OCI-LY7 (cell line): Measurements from ENCODE around the gene C5orf15. TPM values are rescaled to one million over a fixed set of nuclear protein-coding genes. Genes with fewer than 3 reads are reported as not detected.

ENCODE experiments used
- BruUV-seq: library from RNA; stranded (reverse); fragments of 400-500 nt; replicated peaks from 2 replicates; lab custom pipeline; 2021; lab: Mats Ljungman, UMichigan
- CTCF ChIA-PET: fragments of 300-600 bp; sonication (Branson Sonifier 250); formaldehyde crosslinking; loops from one replicate; lab custom pipeline; 2022; ENCODE audit warnings: antibody characterized with exemption; ENCODE audit not compliant: unreplicated experiment; lab: Charles Lee
- POLR2A ChIA-PET: fragments of 300-600 bp; sonication (Branson Sonifier 250); formaldehyde crosslinking; loops from one replicate; lab custom pipeline; 2022; ENCODE audit warnings: antibody characterized with exemption; lab: Charles Lee
- DNase-seq: peaks from one replicate; pipeline ENCODE4 v3.0.0-alpha.2; 2015; ENCODE audit warnings: low spot score
- H2AFZ ChIP-seq: fragments of 200-600 bp; sonication (generic), shearing (Covaris generic); 2 replicates; pipeline ENCODE4 v1.6.1; 2014; ENCODE audit warnings: mild to moderate bottlenecking, antibody characterized with exemption, low read length, moderate library complexity
- H3K27ac ChIP-seq: fragments of 200-600 bp; sonication (generic); 2 replicates; pipeline ENCODE4 v1.5.1; 2014; ENCODE audit warnings: mixed run types, low read depth, mild to moderate bottlenecking, moderate library complexity, low read length, inconsistent platforms; ENCODE audit not compliant: poor library complexity, severe bottlenecking
- H3K36me3 ChIP-seq: fragments of 200-600 bp; sonication (generic); 2 replicates; pipeline ENCODE4 v1.6.1; 2014; ENCODE audit warnings: mild to moderate bottlenecking, antibody characterized with exemption, low read length, moderate library complexity, mixed read lengths; ENCODE audit not compliant: insufficient read depth
- H3K4me1 ChIP-seq: fragments of 200-600 bp; sonication (generic); 2 replicates; pipeline ENCODE4 v1.5.1; 2014; ENCODE audit warnings: mild to moderate bottlenecking, low read length; ENCODE audit not compliant: insufficient read depth, poor library complexity, severe bottlenecking
- H3K4me2 ChIP-seq: fragments of 200-600 bp; sonication (generic); 2 replicates; pipeline ENCODE4 v1.6.1; 2014; ENCODE audit warnings: mild to moderate bottlenecking, low read length
- H3K4me3 ChIP-seq: fragments of 200-600 bp; sonication (generic); 2 replicates; pipeline ENCODE4 v1.5.1; 2014; ENCODE audit warnings: mild to moderate bottlenecking, low read depth, low read length; ENCODE audit not compliant: poor library complexity, severe bottlenecking
- H3K79me2 ChIP-seq: fragments of 200-600 bp; sonication (generic); 2 replicates; pipeline ENCODE4 v1.6.1; 2016; ENCODE audit warnings: low read depth, mild to moderate bottlenecking, low read length, moderate library complexity, mixed read lengths; ENCODE audit not compliant: insufficient read depth
- H3K9me2 ChIP-seq: fragments of 200-600 bp; sonication (generic); 2 replicates; pipeline ENCODE4 v1.6.1; 2016; ENCODE audit warnings: mild to moderate bottlenecking, low read length, mixed read lengths; ENCODE audit not compliant: insufficient read depth
- H3K9me3 ChIP-seq: fragments of 200-600 bp; sonication (generic); 2 replicates; pipeline ENCODE4 v1.6.1; 2014; ENCODE audit warnings: mild to moderate bottlenecking, mixed run types, low read length, mixed read lengths
- H4K20me1 ChIP-seq: fragments of 200-600 bp; sonication (generic); 2 replicates; pipeline ENCODE4 v1.6.1; 2014; ENCODE audit warnings: mild to moderate bottlenecking, antibody characterized with exemption, low read length, moderate library complexity, mixed read lengths; ENCODE audit not compliant: insufficient read depth
- EZH2phosphoT487 ChIP-seq: fragments of 200-600 bp; sonication (generic); IDR thresholded peaks from 2 replicates; pipeline ENCODE4 v1.6.1; 2018; ENCODE audit warnings: low read depth, borderline replicate concordance, mild to moderate bottlenecking, mixed run types, antibody characterized with exemption, low read length, moderate library complexity, mixed read lengths
- intact Hi-C: fragments of 100-400 bp; cut with micrococcal nuclease; formaldehyde crosslinking; loops from one replicate; pipeline ENCODE4 v1.10.0; 2022; ENCODE audit not compliant: unreplicated experiment
- total RNA-seq, 2 experiments: library from RNA; depleted of rRNA in 1 of 2; stranded (reverse); fragments of >200 nt in 1 of 2; shearing (Covaris generic) in 1 of 2; gene quantifications; 2 replicates each; pipeline ENCODE4 v1.2.3, GENCODE V29; 2014 to 2022
- TF ChIP-seq, protein P1 (sequence below): fragments of 200-600 bp; sonication (generic); conservative IDR thresholded peaks from 2 replicates; pipeline ENCODE4 v1.5.1; 2014; ENCODE audit warnings: mild to moderate bottlenecking, antibody characterized with exemption, low read length, moderate library complexity, mixed read lengths

Gene C5orf15
- total RNA-seq, 2 experiments from 2014 or later, result 32.2 to 46.4 TPM

DNA sequence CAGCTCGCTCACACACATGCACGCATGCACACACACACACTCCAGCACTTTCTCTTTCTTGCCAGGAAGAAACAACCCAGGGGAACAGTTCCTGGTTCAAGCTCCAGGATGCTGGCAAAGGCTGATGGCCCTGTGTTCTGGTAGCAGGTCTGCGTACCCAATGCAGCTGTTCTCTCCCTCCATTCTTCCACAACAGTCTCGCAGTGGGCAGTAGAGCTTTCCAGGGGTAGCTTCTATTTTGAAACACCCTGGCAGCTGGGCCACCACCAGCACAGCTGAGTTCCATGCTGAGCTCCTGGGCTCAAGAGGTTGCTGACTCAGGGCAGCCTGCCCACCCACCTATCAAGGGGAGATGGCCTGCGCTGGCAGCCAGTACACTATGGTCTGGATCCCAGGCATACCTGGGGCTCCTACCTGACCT, 31.7 kb upstream of the C5orf15 start:
- peaks cover 88% of the 10 kb centered on the region for H3K79me2 ChIP-seq
- H3K36me3 ChIP-seq, result peaks cover 54% of the 10 kb centered on the region
- H3K9me2 ChIP-seq, result no peaks in the 10 kb centered on the region
- H3K4me2 ChIP-seq, result no peak overlapping the region
- BruUV-seq, result no TSS peak
- ChIA-PET CTCF (interaction anchor here (0.6 kb wide), 1 partner anchor 39 kb away, joined by 3 read pairs; no protein-coding TSS in a partner anchor), POLR2A (interaction anchor here (0.9 to 1.5 kb wide), 2 partner anchors 9 to 50 kb away, joined by 3 read pairs; no protein-coding TSS in a partner anchor)
- TF ChIP-seq, protein P1, sequence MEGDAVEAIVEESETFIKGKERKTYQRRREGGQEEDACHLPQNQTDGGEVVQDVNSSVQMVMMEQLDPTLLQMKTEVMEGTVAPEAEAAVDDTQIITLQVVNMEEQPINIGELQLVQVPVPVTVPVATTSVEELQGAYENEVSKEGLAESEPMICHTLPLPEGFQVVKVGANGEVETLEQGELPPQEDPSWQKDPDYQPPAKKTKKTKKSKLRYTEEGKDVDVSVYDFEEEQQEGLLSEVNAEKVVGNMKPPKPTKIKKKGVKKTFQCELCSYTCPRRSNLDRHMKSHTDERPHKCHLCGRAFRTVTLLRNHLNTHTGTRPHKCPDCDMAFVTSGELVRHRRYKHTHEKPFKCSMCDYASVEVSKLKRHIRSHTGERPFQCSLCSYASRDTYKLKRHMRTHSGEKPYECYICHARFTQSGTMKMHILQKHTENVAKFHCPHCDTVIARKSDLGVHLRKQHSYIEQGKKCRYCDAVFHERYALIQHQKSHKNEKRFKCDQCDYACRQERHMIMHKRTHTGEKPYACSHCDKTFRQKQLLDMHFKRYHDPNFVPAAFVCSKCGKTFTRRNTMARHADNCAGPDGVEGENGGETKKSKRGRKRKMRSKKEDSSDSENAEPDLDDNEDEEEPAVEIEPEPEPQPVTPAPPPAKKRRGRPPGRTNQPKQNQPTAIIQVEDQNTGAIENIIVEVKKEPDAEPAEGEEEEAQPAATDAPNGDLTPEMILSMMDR, result no peak
- no peak for TF ChIP-seq EZH2phosphoT487
- H3K9me3 ChIP-seq, result no peaks in the 10 kb centered on the region
- H3K4me1 ChIP-seq, result peaks cover 47% of the 10 kb centered on the region
- intact Hi-C loops, result no loop called here
- 0 out of 2 replicates have a peak, but pooled peaks cover 16% of the 10 kb centered on the region for H4K20me1 ChIP-seq
- H3K27ac ChIP-seq, result no peak overlapping the region
- H2AFZ ChIP-seq, result no peak overlapping the region
- no peak overlapping the region for H3K4me3 ChIP-seq
- no peak for DNase-seq

DNA sequence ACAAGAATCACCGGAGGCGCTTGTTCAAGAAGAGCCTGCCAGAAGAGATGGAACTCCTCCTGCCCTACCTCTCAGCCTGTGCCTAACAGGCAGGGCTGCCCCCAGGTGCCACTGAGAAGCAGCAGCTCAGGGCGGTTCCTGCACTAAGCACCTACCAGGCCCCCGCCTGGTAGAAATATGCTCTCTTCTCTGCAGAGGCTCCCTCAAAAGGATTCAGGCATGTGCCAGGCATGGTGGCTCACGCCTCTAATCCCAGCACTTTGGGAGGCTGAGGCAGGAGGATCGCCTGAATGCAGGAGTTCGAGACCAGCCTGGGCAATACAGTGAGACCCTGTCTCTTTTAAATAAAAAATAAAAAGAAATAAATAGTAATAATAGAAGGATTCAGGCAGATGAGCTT, 30.4 kb upstream of the C5orf15 start:
- H3K9me3 ChIP-seq, result no peaks in the 10 kb centered on the region
- peaks cover 58% of the 10 kb centered on the region for H3K4me1 ChIP-seq
- H3K79me2 ChIP-seq, result peaks cover 99% of the 10 kb centered on the region
- no peak for DNase-seq
- CTCF ChIA-PET, result no interaction called here
- POLR2A ChIA-PET, result interaction anchor here (1.5 kb wide), 1 partner anchor 8 kb away, joined by 3 read pairs; no protein-coding TSS in a partner anchor
- no peak overlapping the region for H2AFZ ChIP-seq
- intact Hi-C loops, result no loop called here
- H3K4me2 ChIP-seq, result no peak overlapping the region
- H3K9me2 ChIP-seq, result no peaks in the 10 kb centered on the region
- peaks cover 56% of the 10 kb centered on the region for H3K36me3 ChIP-seq
- no peak overlapping the region for H3K4me3 ChIP-seq
- peaks cover 29% of the 10 kb centered on the region for H4K20me1 ChIP-seq
- BruUV-seq, result no TSS peak
- no peak overlapping the region for H3K27ac ChIP-seq
- TF ChIP-seq, protein P1, result no peak
- TF ChIP-seq EZH2phosphoT487, result no peak

DNA sequence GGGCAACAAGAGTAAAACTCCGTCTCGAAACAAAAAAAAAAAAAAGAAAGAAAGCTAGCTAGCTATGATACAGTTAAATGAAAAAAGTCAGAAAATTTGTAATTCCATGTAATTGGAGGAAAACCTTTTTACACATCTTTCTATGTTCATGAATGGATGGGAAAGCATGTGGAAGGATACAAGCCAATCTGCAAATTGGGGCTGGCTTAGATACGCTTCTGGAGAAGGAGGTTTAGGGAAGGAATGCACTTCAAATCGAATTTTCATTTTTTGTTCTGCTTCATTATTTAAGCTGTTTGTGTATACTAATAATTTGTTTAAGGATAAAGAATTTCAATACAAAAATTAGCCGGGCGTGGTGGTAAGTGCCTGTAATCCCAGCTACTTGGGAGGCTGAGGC, 29.6 kb upstream of the C5orf15 start:
- ChIA-PET POLR2A (interaction anchor here (0.6 to 0.7 kb wide), 4 partner anchors 209 to 925 kb away, joined by 3 to 5 read pairs (median 4); no protein-coding TSS in a partner anchor), CTCF (interaction anchor here (1.2 kb wide), 1 partner anchor 17 kb away, joined by 3 read pairs; no protein-coding TSS in a partner anchor)
- no TSS peak for BruUV-seq
- H3K9me3 ChIP-seq, result no peaks in the 10 kb centered on the region
- peaks cover 36% of the 10 kb centered on the region for H4K20me1 ChIP-seq
- TF ChIP-seq EZH2phosphoT487, result no peak
- TF ChIP-seq, protein P1, result no peak
- H3K36me3 ChIP-seq, result peaks cover 52% of the 10 kb centered on the region
- no peak overlapping the region for H3K4me3 ChIP-seq
- H3K9me2 ChIP-seq, result no peaks in the 10 kb centered on the region
- H2AFZ ChIP-seq, result no peak overlapping the region
- H3K4me2 ChIP-seq, result no peak overlapping the region
- peaks cover 63% of the 10 kb centered on the region for H3K4me1 ChIP-seq
- peaks cover 99% of the 10 kb centered on the region for H3K79me2 ChIP-seq
- H3K27ac ChIP-seq, result no peak overlapping the region
- intact Hi-C loops, result no loop called here
- no peak for DNase-seq
